ENCODE data around the gene ZAP70.
"Not testable (repeated sequence)": the region's sequence is repeated elsewhere in the genome, so short reads cannot be mapped to it uniquely, and the experiment has no call there.

DNA sequence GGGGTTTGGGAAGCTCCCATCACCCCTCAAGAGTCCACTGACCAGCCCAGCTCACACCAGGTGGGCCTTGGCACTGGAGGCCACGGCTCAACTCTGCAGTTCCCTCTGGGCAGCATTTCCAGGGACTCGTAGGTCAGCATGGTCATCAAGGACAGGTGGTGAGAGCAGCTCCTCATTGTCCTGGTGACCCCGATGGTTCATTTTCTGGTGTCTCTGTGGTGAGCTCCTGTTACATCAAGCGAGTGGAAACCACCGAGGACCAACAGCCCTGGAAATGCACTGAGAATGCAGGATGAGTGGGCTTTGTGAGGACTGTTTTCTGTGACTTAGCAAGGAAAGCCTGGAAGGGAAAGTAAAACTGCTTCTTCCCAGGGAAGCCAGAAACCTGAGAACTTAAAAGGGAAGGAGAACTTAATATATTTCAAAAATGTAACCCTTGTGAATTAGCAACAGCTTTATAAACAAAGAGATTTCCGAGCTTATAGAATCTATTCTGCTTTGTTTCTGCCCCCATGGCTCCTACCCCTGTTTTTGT is 40.7 kb upstream of the ZAP70 start:
- not testable (repeated sequence) for TF ChIP-seq POLR2A (IDR thresholded peaks at IDR 0.05; ENCODE audit: low read length); GATA1 (IDR thresholded peaks at IDR 0.05; ENCODE audit: low read depth, low read length)
